Upper lobe of left lung (tissue), 4 donors: Measurements from ENCODE around the gene LSM3.

ENCODE experiments used
- EP300 ChIP-seq, 4 donors: sonication (generic); formaldehyde crosslinking; IDR thresholded peaks; one replicate each; pipeline ENCODE4 v1.5.1; 2017; ENCODE audit warnings: antibody characterized with exemption in 4 of 4, control low read depth in 2 of 4
- POLR2A ChIP-seq, 4 donors: fragments of 450-650 bp; IDR thresholded peaks; one replicate each; pipeline ENCODE4 v1.5.1; 2016 to 2017; ENCODE audit warnings: antibody characterized with exemption in 4 of 4, mild to moderate bottlenecking in 2 of 4
- POLR2AphosphoS5 ChIP-seq, 2 donors: sonication (generic); formaldehyde crosslinking; IDR thresholded peaks; one replicate each; pipeline ENCODE4 v1.5.1; 2017; ENCODE audit warnings: antibody characterized with exemption in 2 of 2
- TF ChIP-seq, protein P1 (sequence below), 6 experiments: fragments of 450-650 bp in 4 of 6; fragments of 200-600 bp in 2 of 6; sonication (generic) in 2 of 6; IDR thresholded peaks; one replicate each; pipeline ENCODE4 v1.5.1; 2016 to 2019; ENCODE audit warnings: antibody characterized with exemption in 6 of 6

DNA sequence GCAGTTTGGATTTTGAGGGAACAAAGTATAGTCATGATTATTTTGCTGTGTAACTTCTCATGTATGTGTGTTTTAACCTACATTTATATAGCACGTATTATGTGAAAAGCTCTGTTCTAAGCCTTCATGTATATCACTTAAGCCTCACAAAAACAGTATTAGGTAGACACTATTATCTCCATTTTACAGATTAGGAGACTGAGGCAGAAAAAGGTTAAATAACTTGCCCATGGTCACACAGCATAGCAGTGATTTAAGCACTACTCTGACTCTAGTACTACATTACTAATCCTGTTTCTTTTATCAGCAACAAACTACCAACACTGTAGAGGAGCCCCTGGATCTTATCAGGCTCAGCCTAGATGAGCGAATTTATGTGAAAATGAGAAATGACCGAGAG lies 2.6 kb downstream of the LSM3 start:
- TF ChIP-seq, protein P1, sequence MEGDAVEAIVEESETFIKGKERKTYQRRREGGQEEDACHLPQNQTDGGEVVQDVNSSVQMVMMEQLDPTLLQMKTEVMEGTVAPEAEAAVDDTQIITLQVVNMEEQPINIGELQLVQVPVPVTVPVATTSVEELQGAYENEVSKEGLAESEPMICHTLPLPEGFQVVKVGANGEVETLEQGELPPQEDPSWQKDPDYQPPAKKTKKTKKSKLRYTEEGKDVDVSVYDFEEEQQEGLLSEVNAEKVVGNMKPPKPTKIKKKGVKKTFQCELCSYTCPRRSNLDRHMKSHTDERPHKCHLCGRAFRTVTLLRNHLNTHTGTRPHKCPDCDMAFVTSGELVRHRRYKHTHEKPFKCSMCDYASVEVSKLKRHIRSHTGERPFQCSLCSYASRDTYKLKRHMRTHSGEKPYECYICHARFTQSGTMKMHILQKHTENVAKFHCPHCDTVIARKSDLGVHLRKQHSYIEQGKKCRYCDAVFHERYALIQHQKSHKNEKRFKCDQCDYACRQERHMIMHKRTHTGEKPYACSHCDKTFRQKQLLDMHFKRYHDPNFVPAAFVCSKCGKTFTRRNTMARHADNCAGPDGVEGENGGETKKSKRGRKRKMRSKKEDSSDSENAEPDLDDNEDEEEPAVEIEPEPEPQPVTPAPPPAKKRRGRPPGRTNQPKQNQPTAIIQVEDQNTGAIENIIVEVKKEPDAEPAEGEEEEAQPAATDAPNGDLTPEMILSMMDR (IDR thresholded peaks at IDR 0.05): no peak
- no peak for TF ChIP-seq POLR2A (IDR thresholded peaks at IDR 0.05)
- no peak for TF ChIP-seq POLR2AphosphoS5 (IDR thresholded peaks at IDR 0.05)
- no peak for TF ChIP-seq EP300 (IDR thresholded peaks at IDR 0.05)
